ENCODE results near the gene C3orf38.
A peak's percentile ranks its signal among the peaks of the same experiment; 100 is the strongest.
"Not testable (repeated sequence)": the region's sequence is repeated elsewhere in the genome, so short reads cannot be mapped to it uniquely, and the experiment has no call there.

C3orf38 gene

GRCh38 chr3:88149509-88150362 is at the start of gene C3orf38:
C3orf38 (plus strand) TSS chr3:88149959; CDS start chr3:88150053, 94 bp downstream.
- TF ChIP-seq ZNF274 (IDR thresholded peaks at IDR 0.05; ENCODE audit: low read depth, low read length) = no peak
- peak within 1 kb of the TSS; percentile 97 for H3K4me3 ChIP-seq (ENCODE audit: low read length)

GRCh38 chr3:88101142-88101541 is 48.6 kb upstream of the C3orf38 start:
- no peak for TF ChIP-seq ZNF274 (IDR thresholded peaks at IDR 0.05; ENCODE audit: low read depth, low read length)
- no peak overlapping the region for H3K4me3 ChIP-seq (ENCODE audit: low read length)

GRCh38 chr3:88105325-88105724 is 44.4 kb upstream of the C3orf38 start:
- H3K4me3 ChIP-seq (ENCODE audit: low read length) = no peak overlapping the region
- TF ChIP-seq ZNF274 (IDR thresholded peaks at IDR 0.05; ENCODE audit: low read depth, low read length) = no peak

DNA sequence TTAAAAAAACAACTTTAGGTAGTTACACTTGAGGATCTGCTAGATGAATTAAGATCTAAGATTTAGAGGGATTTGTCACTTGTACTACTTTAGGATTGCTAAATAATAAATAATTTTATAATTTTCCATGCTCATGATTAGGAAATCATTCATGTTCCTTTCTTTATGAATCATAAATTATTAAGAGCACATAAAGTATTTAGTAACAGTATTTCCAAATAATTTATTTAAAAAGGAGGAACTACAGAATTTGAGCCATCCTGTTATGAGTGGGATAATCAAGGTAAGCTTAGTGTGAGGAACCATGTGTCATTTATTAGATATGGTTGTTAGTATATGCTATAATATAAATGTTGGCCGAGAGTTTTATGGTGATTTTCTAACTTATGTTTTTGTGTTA is 37.5 kb upstream of the C3orf38 start:
- TF ChIP-seq ZNF274 (IDR thresholded peaks at IDR 0.05; ENCODE audit: low read depth, low read length) = no peak

GRCh38 chr3:88113311-88114162 is 36.2 kb upstream of the C3orf38 start:
- no peak for TF ChIP-seq ZNF274 (IDR thresholded peaks at IDR 0.05; ENCODE audit: low read depth, low read length)
- H3K4me3 ChIP-seq (ENCODE audit: low read length) = no peak overlapping the region

More for the DNA sequence above, 37.5 kb upstream of the C3orf38 start:
- H3K4me3 ChIP-seq (ENCODE audit: low read length) = no peak overlapping the region

DNA sequence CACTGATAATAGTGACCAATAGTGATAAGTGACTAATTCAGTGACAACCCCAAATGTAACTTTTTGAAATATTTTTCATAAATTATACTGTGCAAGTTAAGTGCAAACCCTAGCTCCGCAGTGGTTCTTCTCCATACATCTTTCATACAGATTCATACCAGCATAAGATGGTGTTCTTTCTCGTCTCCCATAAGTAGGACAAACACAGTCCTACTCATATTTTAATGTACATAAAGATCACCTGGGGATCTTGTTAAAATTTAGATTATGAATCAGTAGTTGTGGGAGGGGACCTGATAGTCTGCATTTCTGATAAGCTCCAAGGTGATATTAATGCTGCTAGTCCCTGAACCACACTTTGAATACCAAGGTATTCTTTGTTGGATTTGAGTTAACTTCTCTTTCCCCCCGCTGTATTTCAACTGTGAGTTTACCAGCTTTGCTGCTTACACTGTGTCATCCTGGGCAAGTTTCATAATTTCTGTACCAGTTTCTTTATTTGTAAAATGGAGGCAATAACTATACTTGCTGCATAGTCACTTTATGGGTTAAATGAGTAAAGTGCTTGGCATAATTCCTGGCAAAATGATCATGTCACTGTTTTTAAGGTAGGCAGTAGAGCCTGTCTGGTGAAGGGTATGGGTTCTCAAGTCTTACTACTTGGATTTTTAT is 34.7 kb upstream of the C3orf38 start:
- TF ChIP-seq ZNF274 (IDR thresholded peaks at IDR 0.05; ENCODE audit: low read depth, low read length) = no peak
- H3K4me3 ChIP-seq (ENCODE audit: low read length) = no peak overlapping the region

DNA sequence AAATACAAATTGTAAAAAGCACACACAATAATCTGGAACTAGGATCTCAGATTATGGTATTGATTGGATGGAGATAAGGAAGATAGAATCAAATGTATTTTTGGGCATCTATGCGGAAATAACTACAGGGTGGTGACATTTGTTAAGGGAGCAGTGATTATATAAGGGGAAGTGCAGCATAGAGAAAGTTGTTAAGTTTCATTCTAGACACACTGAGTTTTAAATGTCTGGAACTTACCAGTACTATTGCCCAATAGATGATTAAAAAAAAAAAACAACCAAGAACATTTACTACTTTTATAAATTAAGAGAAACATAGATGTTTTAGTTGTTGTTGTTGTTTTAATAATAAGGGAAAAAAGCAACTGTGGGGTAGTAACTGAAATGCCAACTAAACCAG is 32.1 kb upstream of the C3orf38 start:
- no peak overlapping the region for H3K4me3 ChIP-seq (ENCODE audit: low read length)
- no peak for TF ChIP-seq ZNF274 (IDR thresholded peaks at IDR 0.05; ENCODE audit: low read depth, low read length)

- not testable (repeated sequence) for H3K4me3 ChIP-seq (ENCODE audit: low read length)
Measured at GRCh38 chr3:88118603-88119002, 31.2 kb upstream of the C3orf38 start.

DNA sequence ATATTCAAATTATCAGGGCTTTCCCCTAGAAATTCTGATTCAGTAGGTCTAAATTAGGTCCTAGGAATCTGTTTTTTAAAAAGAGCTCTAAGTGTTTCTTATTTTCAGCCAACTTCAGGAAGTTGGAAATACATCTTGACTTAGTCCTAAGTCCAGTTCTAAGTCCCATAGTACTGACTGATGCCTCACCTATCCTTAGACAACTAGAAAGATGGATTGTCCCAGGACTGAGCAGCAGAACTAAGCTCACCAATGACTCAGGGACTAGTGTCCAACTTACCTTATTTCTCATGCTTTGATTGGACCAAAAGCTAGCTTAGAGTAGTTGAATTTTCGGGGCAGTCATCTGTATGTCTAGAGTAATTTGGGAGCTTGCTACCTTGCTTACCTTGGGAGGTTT is 26.2 kb upstream of the C3orf38 start:
- no peak overlapping the region for H3K4me3 ChIP-seq (ENCODE audit: low read length)
- no peak for TF ChIP-seq ZNF274 (IDR thresholded peaks at IDR 0.05; ENCODE audit: low read depth, low read length)

DNA sequence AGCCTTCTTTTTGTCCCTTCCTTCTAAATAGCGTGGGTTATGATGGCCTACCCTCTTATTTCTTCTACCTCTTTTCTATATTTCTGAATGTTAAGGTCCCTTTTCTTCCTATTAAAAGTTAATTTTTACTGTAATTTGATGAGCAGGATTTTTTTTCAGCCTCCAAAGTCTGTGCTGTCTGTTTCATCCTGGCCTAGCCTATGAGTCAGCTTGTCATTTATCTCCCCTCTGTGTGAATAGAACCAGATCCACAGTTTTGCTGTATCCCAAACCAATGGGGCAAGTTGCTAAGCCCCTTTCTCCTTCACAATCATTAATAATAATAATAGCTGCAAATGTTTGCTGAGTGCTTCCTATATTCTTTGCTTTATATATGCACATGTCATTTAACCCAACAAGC is 18.1 kb upstream of the C3orf38 start:
- no peak for TF ChIP-seq ZNF274 (IDR thresholded peaks at IDR 0.05; ENCODE audit: low read depth, low read length)

DNA sequence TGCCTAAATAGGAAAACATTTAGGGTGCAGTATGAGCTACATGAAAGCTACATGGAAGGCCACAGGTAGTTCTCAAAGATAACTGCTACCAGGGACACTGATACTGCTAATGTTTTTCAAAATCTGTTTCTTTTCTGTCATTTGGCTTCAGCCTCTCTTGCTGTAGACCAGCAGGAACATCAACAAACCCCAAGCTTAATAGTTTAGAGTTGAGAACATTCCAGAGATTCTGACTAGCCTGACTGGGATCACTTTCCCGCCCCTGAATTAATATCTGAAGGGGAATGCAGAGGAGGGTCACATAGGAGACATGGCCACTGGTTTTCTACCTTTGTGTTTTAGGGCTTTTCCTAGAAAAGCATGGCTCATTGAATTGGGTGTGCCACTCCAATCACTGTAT is 16.9 kb upstream of the C3orf38 start:
- H3K4me3 ChIP-seq (ENCODE audit: low read length) = no peak overlapping the region
- no peak for TF ChIP-seq ZNF274 (IDR thresholded peaks at IDR 0.05; ENCODE audit: low read depth, low read length)

More for the DNA sequence above, 18.1 kb upstream of the C3orf38 start:
- no peak overlapping the region for H3K4me3 ChIP-seq (ENCODE audit: low read length)

- H3K4me3 ChIP-seq (ENCODE audit: low read length) = no peak overlapping the region
- no peak for TF ChIP-seq ZNF274 (IDR thresholded peaks at IDR 0.05; ENCODE audit: low read depth, low read length)
Measured at GRCh38 chr3:88133711-88134263, 16.0 kb upstream of the C3orf38 start.

DNA sequence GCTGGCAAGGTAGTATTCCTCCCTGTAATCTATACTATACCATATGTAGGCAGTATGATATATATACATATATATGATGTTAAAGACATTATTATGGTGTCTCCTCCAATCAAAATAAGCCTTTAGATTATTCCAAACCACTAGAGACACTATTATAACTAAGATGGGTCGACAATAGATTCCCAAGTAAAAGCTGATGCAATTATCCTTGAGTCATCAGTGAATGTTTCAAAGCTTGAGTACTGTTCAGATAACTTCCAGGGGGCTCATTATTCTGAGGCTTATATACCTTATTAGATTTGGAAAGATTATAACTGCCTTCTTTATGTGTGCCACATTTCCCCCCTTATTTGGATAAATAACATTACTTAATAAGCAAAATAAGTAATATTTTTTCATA is 11.9 kb upstream of the C3orf38 start:
- H3K4me3 ChIP-seq (ENCODE audit: low read length) = no peak overlapping the region
- TF ChIP-seq ZNF274 (IDR thresholded peaks at IDR 0.05; ENCODE audit: low read depth, low read length) = no peak

DNA sequence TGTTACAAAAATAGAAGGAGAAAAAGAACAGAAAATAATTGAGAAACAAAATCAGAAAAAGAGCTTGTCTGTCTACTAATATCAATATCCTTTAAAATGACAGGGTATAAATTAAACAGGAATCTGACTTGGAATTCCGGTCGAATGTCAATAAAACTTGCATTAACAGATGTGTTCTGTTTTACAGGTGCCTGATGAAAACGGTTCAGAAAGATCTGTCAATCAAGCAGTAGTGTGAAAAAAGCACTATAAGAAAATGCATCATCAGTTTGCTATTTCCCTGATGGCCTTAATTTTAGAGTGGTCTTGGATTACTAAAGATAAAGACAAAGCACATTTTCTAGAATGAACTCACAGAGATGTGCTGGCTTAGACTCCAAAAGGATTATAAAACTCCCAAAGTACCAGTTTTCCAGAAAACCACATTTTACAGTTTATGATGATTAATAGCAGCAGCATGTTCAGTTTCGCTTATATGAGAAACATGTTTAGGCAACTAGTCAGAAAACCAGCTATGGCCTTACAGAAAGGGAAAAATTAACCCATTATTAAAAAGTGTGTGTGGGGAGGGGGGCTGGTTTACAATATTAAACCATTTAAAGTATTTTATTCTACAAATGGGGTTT is 8.2 kb upstream of the C3orf38 start:
- no peak overlapping the region for H3K4me3 ChIP-seq (ENCODE audit: low read length)
- TF ChIP-seq ZNF274 (IDR thresholded peaks at IDR 0.05; ENCODE audit: low read depth, low read length) = no peak

Measured in GM08714 (cell line).